GM12875 (cell line): ENCODE data around the gene PBX1.

Experiments
- H3K4me3 ChIP-seq: one replicate; pipeline ENCODE4 v1.5.1; 2011; ENCODE audit warnings: low read depth, low read length, control low read depth
- TF ChIP-seq, protein P1 (sequence below): IDR thresholded peaks from 2 replicates; pipeline ENCODE4 v1.5.1; 2011; ENCODE audit warnings: low read depth, mild to moderate bottlenecking, control low read depth, inconsistent platforms, low read length, moderate library complexity, borderline replicate concordance; ENCODE audit not compliant: insufficient read depth

PBX1 gene

DNA sequence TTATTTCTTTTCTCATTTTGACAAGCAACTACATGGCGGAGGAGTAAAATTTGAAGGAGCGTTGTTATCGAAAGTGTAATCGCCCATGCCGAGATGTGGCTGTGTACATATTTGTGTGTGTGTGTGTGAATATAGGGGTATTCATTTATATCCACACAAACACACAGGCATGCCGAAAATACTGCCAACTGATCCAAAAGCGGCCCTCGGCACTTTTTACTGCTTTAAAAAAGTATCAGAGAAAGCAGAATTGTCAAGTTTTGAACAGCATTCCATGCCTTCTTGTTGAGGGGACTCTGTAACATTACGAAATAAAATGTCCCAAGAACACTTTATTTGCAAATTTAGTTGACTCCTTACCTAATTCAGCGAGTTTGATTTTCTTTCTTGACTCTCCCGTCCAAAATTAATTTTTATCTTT, 1.1 kb downstream of the PBX1 start:
- H3K4me3 ChIP-seq: no peak overlapping the region
- TF ChIP-seq, protein P1, sequence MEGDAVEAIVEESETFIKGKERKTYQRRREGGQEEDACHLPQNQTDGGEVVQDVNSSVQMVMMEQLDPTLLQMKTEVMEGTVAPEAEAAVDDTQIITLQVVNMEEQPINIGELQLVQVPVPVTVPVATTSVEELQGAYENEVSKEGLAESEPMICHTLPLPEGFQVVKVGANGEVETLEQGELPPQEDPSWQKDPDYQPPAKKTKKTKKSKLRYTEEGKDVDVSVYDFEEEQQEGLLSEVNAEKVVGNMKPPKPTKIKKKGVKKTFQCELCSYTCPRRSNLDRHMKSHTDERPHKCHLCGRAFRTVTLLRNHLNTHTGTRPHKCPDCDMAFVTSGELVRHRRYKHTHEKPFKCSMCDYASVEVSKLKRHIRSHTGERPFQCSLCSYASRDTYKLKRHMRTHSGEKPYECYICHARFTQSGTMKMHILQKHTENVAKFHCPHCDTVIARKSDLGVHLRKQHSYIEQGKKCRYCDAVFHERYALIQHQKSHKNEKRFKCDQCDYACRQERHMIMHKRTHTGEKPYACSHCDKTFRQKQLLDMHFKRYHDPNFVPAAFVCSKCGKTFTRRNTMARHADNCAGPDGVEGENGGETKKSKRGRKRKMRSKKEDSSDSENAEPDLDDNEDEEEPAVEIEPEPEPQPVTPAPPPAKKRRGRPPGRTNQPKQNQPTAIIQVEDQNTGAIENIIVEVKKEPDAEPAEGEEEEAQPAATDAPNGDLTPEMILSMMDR: no peak

DNA sequence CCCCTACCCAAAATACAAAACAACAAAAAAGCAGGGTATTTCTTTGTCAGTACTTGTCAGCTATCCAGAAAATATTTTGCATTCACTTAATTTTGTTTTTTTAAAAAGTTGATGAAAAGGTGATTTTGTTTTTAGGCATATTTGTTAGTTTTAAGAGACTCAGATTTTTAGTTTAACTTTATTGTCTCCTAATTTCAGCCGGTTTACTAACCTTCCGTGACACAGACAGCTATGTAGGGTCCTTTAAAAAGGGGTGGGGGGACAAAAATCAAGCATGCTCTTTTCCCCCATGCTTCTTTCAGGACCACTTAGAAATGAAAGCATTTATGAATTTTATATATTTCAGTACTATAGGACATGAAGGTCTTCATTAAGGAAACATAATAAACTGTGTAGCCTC, 1.6 kb downstream of the PBX1 start:
- TF ChIP-seq, protein P1: no peak
- no peak overlapping the region for H3K4me3 ChIP-seq

DNA sequence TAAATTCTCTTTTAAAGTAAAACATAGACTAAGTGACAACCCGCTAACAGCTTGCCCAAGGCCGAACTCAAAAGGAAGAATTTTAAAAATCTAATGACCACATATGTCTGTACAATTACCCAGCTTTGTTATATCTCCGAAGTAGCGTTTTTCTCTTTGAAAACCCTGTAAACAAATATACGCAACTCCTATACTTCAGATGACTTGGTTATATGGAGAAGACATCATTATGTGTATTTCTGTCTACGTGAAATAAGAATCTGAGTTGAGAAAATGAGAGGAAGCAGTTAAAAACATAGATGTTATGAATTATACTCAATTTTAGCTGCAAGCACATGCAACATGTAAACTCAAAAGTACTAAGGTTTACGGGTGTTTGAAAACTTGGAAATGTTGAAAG, 2.0 kb downstream of the PBX1 start:
- no peak overlapping the region for H3K4me3 ChIP-seq
- TF ChIP-seq, protein P1: no peak

GRCh38 chr1:164561472-164561871, 2.5 kb downstream of the PBX1 start:
- TF ChIP-seq, protein P1: no peak
- no peak overlapping the region for H3K4me3 ChIP-seq

DNA sequence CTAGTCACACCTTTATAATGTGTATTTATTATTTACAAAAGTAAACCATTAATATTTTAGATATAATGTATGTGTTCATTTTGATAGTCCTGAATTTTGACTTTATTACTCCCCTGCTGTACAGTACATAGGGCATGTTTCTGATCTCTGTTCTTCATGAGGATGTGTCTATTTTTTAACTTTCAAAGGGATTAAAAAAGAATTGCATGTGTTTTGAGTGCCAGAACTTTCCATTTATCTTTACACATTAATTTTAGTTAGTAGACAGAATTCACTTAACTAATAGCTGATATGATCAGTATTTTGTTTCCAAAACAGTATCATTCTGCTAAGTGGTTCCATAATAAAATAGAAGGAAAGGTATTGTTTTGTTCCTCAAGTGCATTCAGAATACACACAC, 3.1 kb downstream of the PBX1 start:
- TF ChIP-seq, protein P1: no peak
- no peak overlapping the region for H3K4me3 ChIP-seq

DNA sequence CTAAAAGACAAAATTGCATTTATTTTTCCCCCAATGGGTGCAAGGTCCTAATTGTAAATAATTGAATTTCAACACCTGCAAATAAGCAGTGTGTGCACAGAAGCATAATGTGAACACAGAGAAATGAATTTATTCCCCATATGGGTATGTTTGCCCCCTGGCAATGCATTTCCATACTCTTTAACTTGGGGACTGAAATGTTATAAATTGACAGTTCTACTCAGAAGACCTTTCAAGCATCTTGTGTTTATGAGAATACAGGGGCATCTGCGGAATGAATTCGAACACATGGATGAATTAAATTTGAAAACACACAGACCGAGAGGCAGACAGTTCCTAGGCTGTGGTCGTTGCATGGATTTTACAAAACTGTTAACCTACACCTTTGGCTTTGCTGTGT, 3.5 kb downstream of the PBX1 start:
- H3K4me3 ChIP-seq: no peak overlapping the region
- TF ChIP-seq, protein P1: no peak

- TF ChIP-seq, protein P1: no peak
- H3K4me3 ChIP-seq: no peak overlapping the region
Observed at GRCh38 chr1:164562947-164563520, 4.0 kb downstream of the PBX1 start.
